Measurements from ENCODE around the gene PHLPP1. TPM values are rescaled to one million over a fixed set of nuclear protein-coding genes. Genes with fewer than 3 reads are reported as not detected.

Gene PHLPP1
- total RNA-seq, 4 donors from 2014 or later: 6.3 to 18.0 (median 10.4) TPM

GRCh38 chr18:62814132-62814759, 98.9 kb downstream of the PHLPP1 start:
- DNase-seq (ENCODE audit: low spot score) (no peak), ATAC-seq (ENCODE audit: low FRiP score) (no peak)
- TF ChIP-seq CTCF (IDR thresholded peaks at IDR 0.05): no peak

GRCh38 chr18:62825382-62825781, 110.0 kb downstream of the PHLPP1 start:
- TF ChIP-seq CTCF (IDR thresholded peaks at IDR 0.05): no peak
- ATAC-seq (ENCODE audit: low FRiP score) (no peak), DNase-seq (ENCODE audit: low spot score) (no peak)

GRCh38 chr18:62827397-62827796, 112.1 kb downstream of the PHLPP1 start:
- no peak for TF ChIP-seq CTCF (IDR thresholded peaks at IDR 0.05)
- no peak for ATAC-seq (ENCODE audit: low FRiP score)

GRCh38 chr18:62828091-62828640, 112.8 kb downstream of the PHLPP1 start:
- TF ChIP-seq CTCF (IDR thresholded peaks at IDR 0.05): no peak
- DNase-seq (ENCODE audit: low spot score) (no peak), ATAC-seq (ENCODE audit: low FRiP score) (no peak)

More at GRCh38 chr18:62827397-62827796, 112.1 kb downstream of the PHLPP1 start:
- DNase-seq (ENCODE audit: low spot score): no peak

GRCh38 chr18:62828852-62829251, 113.5 kb downstream of the PHLPP1 start:
- DNase-seq (ENCODE audit: low spot score) (no peak), ATAC-seq (ENCODE audit: low FRiP score) (no peak)
- TF ChIP-seq CTCF (IDR thresholded peaks at IDR 0.05): no peak

- ATAC-seq (ENCODE audit: low FRiP score) (no peak), DNase-seq (ENCODE audit: low spot score) (no peak)
- no peak for TF ChIP-seq CTCF (IDR thresholded peaks at IDR 0.05)
These were observed 114.6 kb downstream of the PHLPP1 start for GRCh38 chr18:62829936-62830335.

- DNase-seq (ENCODE audit: low spot score) (no peak), ATAC-seq (ENCODE audit: low FRiP score) (no peak)
- TF ChIP-seq CTCF (IDR thresholded peaks at IDR 0.05): no peak
These were observed 116.9 kb downstream of the PHLPP1 start for GRCh38 chr18:62832282-62832681.
